GM21381 (cell line): ENCODE measurements around the gene TCEANC2.
A peak's percentile ranks its signal among the peaks of the same experiment; 100 is the strongest.
"Not testable (repeated sequence)": the region's sequence is repeated elsewhere in the genome, so short reads cannot be mapped to it uniquely, and the experiment has no call there.

Experiments used
- ATAC-seq: cut with Tn5 transposase; IDR thresholded peaks from one replicate; pipeline ENCODE4 v1.9.1; 2021; ENCODE audit warnings: mild to moderate bottlenecking, moderate library complexity; ENCODE audit not compliant: unreplicated experiment

Gene TCEANC2

GRCh38 chr1:54052934-54053744 lies at the start of gene TCEANC2, which contains the start of gene TMEM59:
Gene TCEANC2, plus strand, starts transcription at chr1:54053608. Its CDS starts 815 bp downstream, at chr1:54054423.
Gene TMEM59, minus strand, starts transcription at chr1:54053204. Its CDS starts 16 bp downstream, at chr1:54053188.
- ATAC-seq, result peak; percentile 93

DNA sequence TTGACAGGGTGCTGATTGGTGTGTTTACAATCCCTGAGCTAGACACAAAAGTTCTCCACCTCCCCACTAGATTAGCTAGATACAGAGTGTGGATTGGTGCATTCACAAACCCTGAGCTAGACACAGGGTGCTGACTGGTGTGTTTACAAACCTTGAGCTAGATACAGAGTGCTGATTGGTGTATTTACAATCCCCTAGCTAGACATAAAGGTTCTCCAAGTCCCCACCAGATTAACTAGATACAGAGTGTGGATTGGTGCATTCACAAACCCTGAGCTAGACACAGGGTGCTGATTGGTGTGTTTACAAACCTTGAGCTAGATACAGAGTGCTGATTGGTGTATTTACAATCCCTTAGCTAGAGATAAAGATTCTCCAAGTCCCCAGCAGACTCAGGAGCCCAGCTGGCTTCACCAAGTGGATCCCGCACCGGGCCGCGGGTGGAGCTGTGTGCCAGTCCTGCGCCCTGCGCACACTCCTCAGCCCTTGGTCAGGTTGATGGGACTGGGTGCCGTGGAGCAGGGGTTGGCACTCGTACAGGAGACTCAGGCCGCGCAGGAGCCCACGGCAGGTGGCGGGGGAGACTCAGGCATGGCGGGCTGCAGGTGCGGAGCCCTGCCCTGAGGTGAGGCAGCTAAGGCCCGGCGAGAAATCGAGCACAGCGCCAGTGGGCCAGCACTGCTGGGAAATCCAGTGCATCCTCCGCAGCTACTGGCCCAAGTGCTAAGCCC lies 49.5 kb upstream of the TCEANC2 start:
- ATAC-seq, result not testable (repeated sequence)

DNA sequence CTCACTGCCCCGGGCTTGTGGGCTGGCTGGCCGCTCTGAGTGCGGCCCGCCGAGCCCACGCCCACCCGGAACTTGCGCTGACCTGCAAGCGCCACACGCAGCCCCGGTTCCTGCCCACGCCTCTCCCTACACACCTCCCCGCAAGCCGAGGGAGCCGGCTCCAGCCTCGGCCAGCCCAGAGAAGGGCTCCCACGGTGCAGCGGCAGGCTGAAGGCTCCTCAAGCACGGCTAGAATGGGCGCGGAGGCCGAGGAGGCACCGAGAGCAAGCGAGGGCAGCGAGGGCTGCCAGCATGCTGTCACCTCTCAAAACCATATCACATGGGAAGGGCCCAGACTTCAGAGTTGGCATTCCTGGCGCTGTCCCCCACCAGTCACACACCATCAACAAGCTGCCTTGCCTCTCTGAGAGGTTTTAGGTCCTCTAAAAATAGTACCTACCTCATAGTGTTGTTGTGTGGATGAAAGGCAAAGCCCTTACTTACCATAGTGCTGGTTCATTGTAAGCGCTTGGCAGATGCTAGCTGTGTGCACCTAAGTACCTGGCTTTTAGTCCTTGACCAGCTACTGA lies 48.8 kb upstream of the TCEANC2 start:
- ATAC-seq, result no peak

- no peak for ATAC-seq
Measured at GRCh38 chr1:54006508-54006907, 46.9 kb upstream of the TCEANC2 start.

GRCh38 chr1:54007613-54008012 lies 45.8 kb upstream of the TCEANC2 start:
- no peak for ATAC-seq

DNA sequence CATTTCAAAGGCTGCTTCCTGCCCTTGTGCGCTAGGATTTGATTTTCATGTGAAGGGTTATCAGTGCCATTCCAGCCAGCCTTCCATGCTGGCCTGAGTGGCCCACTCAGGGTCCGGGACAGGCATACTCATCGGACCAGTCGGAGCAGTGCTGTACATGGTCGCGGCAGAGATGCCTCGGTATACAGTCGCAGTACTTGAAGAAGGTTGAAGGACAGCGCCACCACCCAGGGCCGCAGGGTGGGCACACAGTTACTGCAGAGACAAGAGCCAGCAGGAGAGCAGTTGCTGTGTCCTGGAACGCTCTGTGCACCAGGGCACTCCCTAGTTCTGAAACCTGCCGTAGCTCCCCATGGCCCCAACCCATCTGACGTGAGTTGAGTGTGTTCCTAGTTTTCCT lies 44.5 kb upstream of the TCEANC2 start:
- no peak for ATAC-seq

GRCh38 chr1:54009406-54009805 lies 44.0 kb upstream of the TCEANC2 start:
- no peak for ATAC-seq

DNA sequence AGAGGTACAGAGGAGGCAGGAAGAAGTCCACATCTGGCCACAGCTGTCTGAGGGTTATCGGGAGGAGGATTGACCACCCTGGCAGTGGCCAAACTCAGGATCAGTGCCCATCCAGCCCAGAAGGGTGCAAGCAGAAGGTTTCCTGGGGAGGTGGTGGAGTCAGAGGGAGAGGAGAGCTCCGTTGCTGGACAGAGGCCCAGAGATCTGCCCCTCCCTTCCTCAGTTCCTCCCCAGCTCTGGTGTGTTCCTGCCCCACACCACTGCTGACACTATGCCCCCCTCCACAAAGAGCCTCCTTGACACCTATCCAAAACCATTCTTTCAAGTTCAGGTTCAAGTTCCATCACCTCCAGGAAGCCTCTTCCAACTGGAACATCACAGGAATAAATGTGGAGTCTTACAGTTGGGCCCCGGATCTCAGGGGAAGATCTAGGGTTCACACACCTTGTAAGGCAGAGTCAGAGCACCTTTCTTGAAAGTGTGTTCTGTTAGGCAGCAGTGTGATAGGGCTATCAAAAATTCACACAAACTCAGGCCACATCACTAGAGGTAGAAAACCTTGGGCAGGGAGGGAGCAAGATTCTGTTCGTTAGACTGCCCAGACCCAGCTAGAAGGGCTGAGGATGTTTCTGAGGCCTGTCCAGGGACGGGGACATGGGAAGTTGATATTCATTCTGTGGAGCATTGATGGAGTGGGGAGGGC lies 42.8 kb upstream of the TCEANC2 start:
- ATAC-seq, result no peak

DNA sequence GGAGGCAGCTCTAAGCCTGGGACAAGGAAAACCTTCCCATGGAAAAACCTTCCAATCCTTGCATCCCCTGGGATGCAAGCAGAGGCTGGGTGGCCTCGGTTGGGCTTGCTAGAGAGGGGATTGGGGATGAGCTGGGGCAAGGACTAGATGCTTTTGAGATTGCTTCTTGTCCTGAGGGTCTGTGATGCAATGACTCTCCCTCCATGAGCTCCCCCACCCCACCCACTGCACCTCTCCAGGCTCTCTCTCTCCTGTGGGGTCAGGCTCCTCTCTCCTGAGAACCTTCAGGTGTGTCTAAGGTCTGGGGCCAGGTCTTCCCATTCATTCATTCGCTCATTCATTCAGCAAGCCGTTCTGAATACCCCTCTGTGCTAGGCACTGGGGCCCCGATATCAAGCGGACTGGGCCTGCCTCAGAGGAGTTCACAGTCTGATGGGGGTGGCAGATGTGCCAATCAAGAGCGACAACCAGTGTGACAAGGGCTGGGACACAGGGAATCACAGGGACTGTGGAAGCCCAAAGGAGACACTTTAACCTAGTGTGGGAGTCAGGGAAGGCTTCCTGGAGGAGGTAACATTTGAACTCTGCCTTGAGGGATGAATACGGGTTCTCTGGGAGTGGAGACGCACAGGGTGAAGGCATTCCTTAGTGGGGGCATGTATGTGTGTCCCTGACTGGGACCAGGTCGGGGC lies 41.9 kb upstream of the TCEANC2 start:
- no peak for ATAC-seq

GRCh38 chr1:54012008-54012325 lies 41.4 kb upstream of the TCEANC2 start:
- no peak for ATAC-seq

DNA sequence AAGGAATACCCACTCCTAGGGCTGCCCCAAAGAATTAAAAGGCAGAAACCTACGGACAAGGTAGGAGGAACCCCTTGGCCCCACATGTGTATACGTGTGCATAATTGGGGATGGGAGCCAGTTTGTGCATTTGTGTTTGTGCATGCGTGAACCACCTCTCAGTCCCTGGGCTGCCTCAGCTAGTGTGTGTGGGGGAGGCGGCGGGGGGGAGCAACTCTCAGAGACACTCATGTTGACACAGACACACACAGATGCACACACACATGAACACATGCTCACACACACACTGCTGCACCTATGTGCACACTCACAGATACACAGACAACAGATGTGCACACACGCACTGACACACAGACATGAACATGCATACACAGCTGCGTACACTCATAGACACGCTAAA lies 40.5 kb upstream of the TCEANC2 start:
- ATAC-seq, result no peak

DNA sequence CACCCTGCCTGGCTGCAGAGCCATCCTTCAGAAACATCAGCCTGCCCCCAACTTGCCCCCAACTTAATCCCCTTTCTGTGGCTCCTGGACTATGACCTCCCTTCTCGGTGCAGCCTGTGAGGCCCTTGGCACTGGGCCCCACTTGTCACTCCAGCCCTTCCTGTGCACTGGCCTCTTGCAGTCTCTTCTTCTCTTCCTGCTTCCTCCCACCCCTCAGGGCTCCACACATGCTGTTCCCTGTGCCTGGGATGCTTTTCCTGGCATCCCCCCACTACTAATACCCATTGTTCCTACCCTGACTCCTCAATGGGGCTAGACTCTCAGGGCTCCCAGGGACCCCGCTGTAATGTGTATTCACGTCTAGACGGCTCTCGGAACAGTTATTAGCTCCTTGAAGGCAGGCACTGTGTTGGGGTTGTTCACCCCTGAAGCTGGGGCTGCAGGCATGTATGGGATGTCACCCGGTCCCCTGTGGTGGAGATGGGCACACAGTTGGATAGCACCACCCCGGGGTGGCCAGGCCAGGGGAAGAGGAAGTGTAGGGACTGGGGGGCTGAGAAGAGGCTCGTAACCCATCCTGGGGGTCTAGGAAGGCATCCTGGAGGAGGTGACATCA lies 39.9 kb upstream of the TCEANC2 start:
- ATAC-seq, result no peak

DNA sequence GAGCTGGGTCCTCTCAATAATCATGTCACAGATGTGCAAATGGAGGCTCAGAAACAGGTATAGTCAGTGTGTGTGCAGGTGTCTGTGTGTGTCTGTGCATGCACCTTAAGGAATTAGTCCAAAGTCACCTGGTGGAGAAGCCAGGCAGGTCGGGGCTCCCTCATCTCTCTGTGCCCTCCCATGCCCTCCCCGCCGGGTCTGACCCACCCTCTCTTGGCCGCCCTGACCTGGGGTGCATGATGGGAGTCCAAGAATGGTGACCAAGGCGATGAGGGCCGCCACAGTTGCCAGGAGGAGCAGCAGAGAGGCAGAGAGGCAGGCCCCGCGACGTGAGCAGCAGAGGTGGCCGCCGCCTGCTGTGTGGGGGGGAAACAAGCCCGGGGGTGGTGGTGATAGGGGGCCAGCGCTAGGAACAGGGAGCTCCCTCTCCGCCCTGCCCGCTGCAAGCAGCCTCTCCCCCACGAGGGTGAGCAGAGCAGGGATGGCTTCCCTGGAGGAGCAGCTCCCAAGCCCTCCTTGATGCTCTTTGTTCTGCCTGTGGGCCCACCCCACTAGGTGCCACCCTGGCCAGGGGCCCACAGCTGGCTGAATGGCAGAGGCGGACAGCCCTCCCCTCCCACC lies 39.3 kb upstream of the TCEANC2 start:
- ATAC-seq, result no peak

GRCh38 chr1:54016343-54017282 lies 36.8 kb upstream of the TCEANC2 start:
- no peak for ATAC-seq

- no peak for ATAC-seq
Measured at GRCh38 chr1:54017979-54018378, 35.4 kb upstream of the TCEANC2 start, which contains the start of gene LDLRAD1. Gene LDLRAD1, minus strand, starts transcription at chr1:54018186. Its CDS starts 74 bp downstream, at chr1:54018112.

GRCh38 chr1:54018635-54019034 lies 34.8 kb upstream of the TCEANC2 start:
- ATAC-seq, result no peak

GRCh38 chr1:54019562-54020176 lies 33.7 kb upstream of the TCEANC2 start:
- ATAC-seq, result not testable (repeated sequence)

DNA sequence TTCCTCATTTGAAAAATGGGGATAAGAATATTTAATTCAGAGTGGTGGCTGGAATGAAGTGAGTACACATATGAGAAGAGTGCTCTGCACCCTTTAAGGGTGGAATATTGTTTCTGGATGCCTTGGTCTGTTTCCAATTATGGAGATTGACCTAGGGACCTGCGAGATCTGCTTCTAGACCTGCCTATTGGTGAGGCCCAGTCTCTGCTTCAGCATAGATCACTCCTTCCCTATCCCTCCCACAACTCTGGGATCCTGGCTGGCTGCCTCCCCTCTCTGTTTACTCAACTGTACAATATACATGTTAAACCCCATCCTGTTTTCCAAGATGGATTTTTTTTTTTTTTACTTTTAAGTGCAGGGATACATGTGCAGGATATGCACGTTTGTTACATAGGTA lies 29.1 kb upstream of the TCEANC2 start:
- no peak for ATAC-seq
